Spleen (tissue), 7 donors: ENCODE measurements around the gene CHRNG.

ENCODE experiments used
- CTCF ChIP-seq, 11 experiments: fragments of 200-600 bp in 7 of 11; fragments of 450-650 bp in 4 of 11; sonication (generic) in 4 of 11; IDR thresholded peaks in 8 of 11; conservative IDR thresholded peaks in 3 of 11; 1 replicate in 7 of 11; 2 replicates in 4 of 11; pipeline versions ENCODE4 v1.4.0 to v1.8.0; 2016 to 2021; ENCODE audit warnings: antibody characterized with exemption in 11 of 11, inconsistent platforms in 4 of 11, mild to moderate bottlenecking in 1 of 11
- POLR2A ChIP-seq, 3 donors: fragments of 450-650 bp; IDR thresholded peaks; one replicate each; pipeline ENCODE4 v1.5.1; 2017; ENCODE audit warnings: antibody characterized with exemption in 3 of 3, mild to moderate bottlenecking in 1 of 3
- POLR2AphosphoS5 ChIP-seq, 3 donors: sonication (generic); formaldehyde crosslinking; IDR thresholded peaks; one replicate each; pipeline ENCODE4 v1.5.1; 2017; ENCODE audit warnings: antibody characterized with exemption in 3 of 3
- donor health status: DM: no; HTN: no; CAD: no; lungs with moderate emphysema.
- donor health status: DM: no; HTN: no; CAD: no.
- donor health status: DM: no; HTN: no; CAD: no.

GRCh38 chr2:232569541-232569940 is 30.0 kb downstream of the CHRNG start:
- TF ChIP-seq CTCF (IDR thresholded peaks at IDR 0.05 in 8 of 11, conservative IDR thresholded peaks at IDR 0.05 in 3 of 11) (no peak), POLR2A (IDR thresholded peaks at IDR 0.05) (no peak), POLR2AphosphoS5 (IDR thresholded peaks at IDR 0.05) (no peak)
